ENCODE data around the gene KCNA5. TPM values are rescaled to one million over a fixed set of nuclear protein-coding genes. Genes with fewer than 3 reads are reported as not detected.

Gene KCNA5
- total and polyA plus RNA-seq, 9 donors: 2.1 to 5.2 (median 3.7) TPM

- Histone ChIP-seq H3K36me3 (ENCODE audit: control insufficient read depth, insufficient read depth, low read length) (no peaks in the 10 kb centered on the region), H3K27me3 (ENCODE audit: control insufficient read depth, insufficient read depth, low read length) (peaks cover 7% of the 10 kb centered on the region), H3K4me3 (ENCODE audit: low read length) (no peak overlapping the region), H3K27ac (ENCODE audit: low read length) (no peak overlapping the region), H3K9me3 (replicated peaks; ENCODE audit: control insufficient read depth, low read depth, low read length) (no peaks in the 10 kb centered on the region), H3K4me1 (ENCODE audit: control insufficient read depth, insufficient read depth, low read length) (peaks cover 41% of the 10 kb centered on the region)
- DNase-seq: peak; percentile 51
- WGBS (ENCODE audit: insufficient coverage): no CpG with 5 or more reads among the region's 1 CpG
Observed at GRCh38 chr12:5094551-5094950, 50.9 kb downstream of the KCNA5 start.

- no peak for DNase-seq
- Histone ChIP-seq H3K4me3 (ENCODE audit: low read length) (no peak overlapping the region), H3K9me3 (replicated peaks; ENCODE audit: control insufficient read depth, low read depth, low read length) (no peaks in the 10 kb centered on the region), H3K27ac (ENCODE audit: low read length) (peak overlapping the region; percentile 17), H3K36me3 (ENCODE audit: control insufficient read depth, insufficient read depth, low read length) (no peaks in the 10 kb centered on the region), H3K27me3 (ENCODE audit: control insufficient read depth, insufficient read depth, low read length) (peaks cover 7% of the 10 kb centered on the region), H3K4me1 (ENCODE audit: control insufficient read depth, insufficient read depth, low read length) (peaks cover 45% of the 10 kb centered on the region)
- 71% methylated on average over 3 of the region's 3 CpGs for WGBS (ENCODE audit: insufficient coverage)
Observed at GRCh38 chr12:5094986-5095385, 51.3 kb downstream of the KCNA5 start.

Other genes with a start within 250 kb of the KCNA5 start
- gene KCNA1, start 134.0 kb upstream of the KCNA5 start, total RNA-seq: 4.0 TPM
- gene KCNA1, start 134.0 kb upstream of the KCNA5 start, polyA plus RNA-seq (ENCODE audit: insufficient read depth in 1 of 8, insufficient read length in 8 of 8, low replicate concordance in 1 of 8): 1 to 10 TPM in 5 of 8 donors, under 1 TPM in 3; 0.20 to 2.8 (median 1.1) TPM

Measured in muscle of leg (tissue), 11 donors.